HEK293 (cell line): Measurements from ENCODE around the gene CDK17.

ENCODE experiments used
- CTCF ChIA-PET: fragments of 350-600 bp; formaldehyde crosslinking; extraction: SDS; loops from one replicate; lab custom pipeline; 2021; ENCODE audit warnings: antibody characterized with exemption; lab: Yijun Ruan, JAX
- POLR2A ChIA-PET: fragments of 300-600 bp; formaldehyde crosslinking; extraction: SDS; loops from one replicate; lab custom pipeline; 2020; ENCODE audit warnings: antibody characterized with exemption, inconsistent platforms; lab: Yijun Ruan, JAX
- H3K27ac ChIP-seq: fragments of 200-500 bp; sonication (Bioruptor generic); 2 replicates; pipeline ENCODE4 v1.5.1; 2014; ENCODE audit warnings: low read depth, low read length, control low read depth, inconsistent platforms; ENCODE audit errors: extremely low read depth
- H3K36me3 ChIP-seq, 2 experiments: fragments of 200-500 bp in 1 of 2; sonication (Bioruptor generic) in 1 of 2; 1 replicate in 1 of 2; 2 replicates in 1 of 2; pipeline ENCODE4 v1.5.1; 2014 to 2017; ENCODE audit warnings: inconsistent platforms in 2 of 2, low read length in 2 of 2; ENCODE audit not compliant: control insufficient read depth in 2 of 2, insufficient read depth in 1 of 2
- H3K4me1 ChIP-seq: fragments of 200-500 bp; sonication (Bioruptor generic); 2 replicates; pipeline ENCODE4 v1.5.1; 2014; ENCODE audit warnings: mild to moderate bottlenecking, low read length, inconsistent platforms; ENCODE audit not compliant: control insufficient read depth, insufficient read depth
- H3K4me3 ChIP-seq: 2 replicates; pipeline ENCODE4 v1.5.1; 2011; ENCODE audit warnings: low read depth, mild to moderate bottlenecking, control low read depth, low read length, moderate library complexity
- H3K9me3 ChIP-seq: fragments of 200-500 bp; sonication (Bioruptor generic); 2 replicates; pipeline ENCODE4 v1.5.1; 2014; ENCODE audit warnings: low read depth, low read length, inconsistent platforms; ENCODE audit not compliant: control insufficient read depth, insufficient read depth
- FEZF1 ChIP-seq: fragments of 450-650 bp; formaldehyde crosslinking; IDR thresholded peaks from 2 replicates; pipeline ENCODE4 v1.5.1; 2016; ENCODE audit warnings: missing biosample characterization, missing genetic modification characterization
- KLF17 ChIP-seq: fragments of 450-650 bp; formaldehyde crosslinking; IDR thresholded peaks from 2 replicates; pipeline ENCODE4 v1.5.1; 2016; ENCODE audit warnings: missing biosample characterization, missing genetic modification characterization
- MZF1 ChIP-seq: fragments of 450-650 bp; formaldehyde crosslinking; IDR thresholded peaks from 2 replicates; pipeline ENCODE4 v1.5.1; 2017; ENCODE audit warnings: missing biosample characterization, missing genetic modification characterization, borderline replicate concordance
- OSR2 ChIP-seq: fragments of 450-650 bp; formaldehyde crosslinking; IDR thresholded peaks from 2 replicates; pipeline ENCODE4 v1.5.1; 2016; ENCODE audit warnings: missing biosample characterization, missing genetic modification characterization
- PRDM1 ChIP-seq: fragments of 450-650 bp; formaldehyde crosslinking; IDR thresholded peaks from 2 replicates; pipeline ENCODE4; 2016; ENCODE audit warnings: missing biosample characterization, missing genetic modification characterization
- PRDM2 ChIP-seq: fragments of 450-650 bp; formaldehyde crosslinking; IDR thresholded peaks from 2 replicates; pipeline ENCODE4 v1.5.1; 2016; ENCODE audit warnings: missing biosample characterization, missing genetic modification characterization, borderline replicate concordance
- PRDM6 ChIP-seq: fragments of 450-650 bp; formaldehyde crosslinking; IDR thresholded peaks from 2 replicates; pipeline ENCODE4 v1.5.1; 2017; ENCODE audit warnings: missing biosample characterization, missing genetic modification characterization
- REPIN1 ChIP-seq: fragments of 450-650 bp; formaldehyde crosslinking; IDR thresholded peaks from 2 replicates; pipeline ENCODE4 v1.5.1; 2017; ENCODE audit warnings: missing biosample characterization, missing genetic modification characterization, low read depth
- SCRT2 ChIP-seq: fragments of 450-650 bp; formaldehyde crosslinking; IDR thresholded peaks from 2 replicates; pipeline ENCODE4 v1.5.1; 2016; ENCODE audit warnings: missing biosample characterization, missing genetic modification characterization
- WT1 ChIP-seq: fragments of 450-650 bp; formaldehyde crosslinking; IDR thresholded peaks from 2 replicates; pipeline ENCODE4 v1.5.1; 2016; ENCODE audit warnings: missing biosample characterization, missing genetic modification characterization
- ZBTB17 ChIP-seq: fragments of 450-650 bp; formaldehyde crosslinking; IDR thresholded peaks from 2 replicates; pipeline ENCODE4 v1.5.1; 2016; ENCODE audit warnings: missing biosample characterization, missing genetic modification characterization
- ZEB2 ChIP-seq: fragments of 450-650 bp; formaldehyde crosslinking; IDR thresholded peaks from 2 replicates; pipeline ENCODE4 v1.5.1; 2016; ENCODE audit warnings: missing biosample characterization, missing genetic modification characterization
- ZFP3 ChIP-seq: fragments of 450-650 bp; formaldehyde crosslinking; IDR thresholded peaks from 2 replicates; pipeline ENCODE4 v1.5.1; 2016; ENCODE audit warnings: low read depth, missing biosample characterization, missing genetic modification characterization
- ZNF114 ChIP-seq: fragments of 450-650 bp; formaldehyde crosslinking; IDR thresholded peaks from 2 replicates; pipeline ENCODE4 v1.5.0; 2017; ENCODE audit warnings: missing biosample characterization, missing genetic modification characterization
- ZNF138 ChIP-seq: fragments of 450-650 bp; formaldehyde crosslinking; IDR thresholded peaks from 2 replicates; pipeline ENCODE4 v1.5.1; 2016; ENCODE audit warnings: missing biosample characterization, missing genetic modification characterization, borderline replicate concordance
- ZNF175 ChIP-seq: fragments of 450-650 bp; formaldehyde crosslinking; IDR thresholded peaks from 2 replicates; pipeline ENCODE4 v1.5.1; 2016; ENCODE audit warnings: missing biosample characterization, missing genetic modification characterization
- ZNF19 ChIP-seq: fragments of 450-650 bp; formaldehyde crosslinking; IDR thresholded peaks from 2 replicates; pipeline ENCODE4; 2016; ENCODE audit warnings: missing biosample characterization, missing genetic modification characterization, low read depth
- ZNF354C ChIP-seq: fragments of 450-650 bp; formaldehyde crosslinking; IDR thresholded peaks from 2 replicates; pipeline ENCODE4 v1.5.1; 2016; ENCODE audit warnings: missing biosample characterization, missing genetic modification characterization, low read depth, borderline replicate concordance
- ZNF362 ChIP-seq: fragments of 450-650 bp; formaldehyde crosslinking; IDR thresholded peaks from 2 replicates; pipeline ENCODE4 v1.5.1; 2016; ENCODE audit warnings: missing biosample characterization, missing genetic modification characterization
- ZNF37A ChIP-seq: fragments of 450-650 bp; IDR thresholded peaks from 2 replicates; pipeline ENCODE4 v1.5.1; 2018; ENCODE audit warnings: missing biosample characterization, missing genetic modification characterization
- ZNF600 ChIP-seq: fragments of 450-650 bp; formaldehyde crosslinking; IDR thresholded peaks from 2 replicates; pipeline ENCODE4 v1.5.1; 2016; ENCODE audit warnings: missing biosample characterization, missing genetic modification characterization
- ZNF621 ChIP-seq: fragments of 450-650 bp; formaldehyde crosslinking; IDR thresholded peaks from 2 replicates; pipeline ENCODE4 v1.5.1; 2017; ENCODE audit warnings: missing biosample characterization, missing genetic modification characterization

CDK17 gene

GRCh38 chr12:96356831-96357230 is 43.4 kb downstream of the CDK17 start:
- TF ChIP-seq WT1 (tag by site-specific recombination): no peak
- TF ChIP-seq ZNF114: no peak
- 0 out of 2 replicates have a peak, but pooled peaks have one; percentile 60 for TF ChIP-seq MZF1 (tag by site-specific recombination)
- no peak for TF ChIP-seq ZNF621 (tag by site-specific recombination)
- no peak for TF ChIP-seq SCRT2 (tag by site-specific recombination)
- TF ChIP-seq ZNF37A (tag by site-specific recombination): no peak
- ChIA-PET POLR2A (interaction anchor here (1.0 kb wide), 1 partner anchor 43 kb away, joined by 3 read pairs; the partner anchor contains the start of gene CDK17), CTCF (interaction anchor here (0.6 to 1.0 kb wide), 3 partner anchors 132 to 573 kb away, joined by 3 to 4 read pairs (median 4); no protein-coding TSS in a partner anchor)
- Histone ChIP-seq H3K9me3 (no peaks in the 10 kb centered on the region), H3K27ac (no peak overlapping the region), H3K4me3 (no peak overlapping the region), H3K36me3 (no peaks in the 10 kb centered on the region), H3K4me1 (peaks cover 58% of the 10 kb centered on the region)

- Histone ChIP-seq H3K9me3 (no peaks in the 10 kb centered on the region), H3K4me3 (no peak overlapping the region), H3K27ac (no peak overlapping the region), H3K36me3 (no peaks in the 10 kb centered on the region), H3K4me1 (peaks cover 49% of the 10 kb centered on the region)
- ChIA-PET POLR2A (interaction anchor here (0.7 kb wide), 1 partner anchor 177 kb away, joined by 5 read pairs; no protein-coding TSS in a partner anchor), CTCF (interaction anchor here (0.6 kb wide), 1 partner anchor 14 kb away, joined by 3 read pairs; no protein-coding TSS in a partner anchor)
- TF ChIP-seq ZNF138 (tag by site-specific recombination): no peak
- 0 out of 2 replicates have a peak, but pooled peaks have one; percentile 5 for TF ChIP-seq ZFP3 (tag by site-specific recombination)
- TF ChIP-seq PRDM6 (tag by site-specific recombination): peak; percentile 87
- TF ChIP-seq REPIN1 (tag by site-specific recombination): no peak
- no peak for TF ChIP-seq ZNF175
- TF ChIP-seq ZEB2 (tag by site-specific recombination): 0 out of 2 replicates have a peak, but pooled peaks have one; percentile 39
- TF ChIP-seq KLF17 (tag by site-specific recombination): no peak
- TF ChIP-seq ZBTB17 (tag by site-specific recombination): no peak
- TF ChIP-seq ZNF600: peak; percentile 72
- peak; percentile 57; the same call in 1 of the 2 replicates for TF ChIP-seq OSR2 (tag by site-specific recombination)
- TF ChIP-seq ZNF19 (tag by site-specific recombination): no peak
- TF ChIP-seq ZNF354C: no peak
- TF ChIP-seq FEZF1 (tag by site-specific recombination): peak; percentile 45; the same call in 1 of the 2 replicates
- peak; percentile 66; the same call in 1 of the 2 replicates for TF ChIP-seq ZNF362 (tag by site-specific recombination)
- no peak for TF ChIP-seq WT1 (tag by site-specific recombination)
- peak; percentile 87 for TF ChIP-seq PRDM1 (tag by site-specific recombination)
- TF ChIP-seq PRDM2: no peak
These were observed 45.2 kb downstream of the CDK17 start for GRCh38 chr12:96354844-96355534.
